Trophoblast cell (in vitro differentiated cells and primary cell): Measurements from ENCODE around the gene JCHAIN.
A peak's percentile ranks its signal among the peaks of the same experiment; 100 is the strongest.

Experiments used
- DNase-seq, 2 donors: peaks; one replicate each; pipeline ENCODE4 v3.0.0-alpha.2; 2016
- H2AFZ ChIP-seq: 2 replicates; pipeline ENCODE4 v1.6.1; 2013; ENCODE audit warnings: low read length, moderate library complexity, mild to moderate bottlenecking; ENCODE audit not compliant: insufficient read depth, poor library complexity
- H2AK5ac ChIP-seq: 2 replicates; pipeline ENCODE4 v1.6.1; 2013; ENCODE audit warnings: mild to moderate bottlenecking, low read length
- H2BK120ac ChIP-seq: 2 replicates; pipeline ENCODE4 v1.6.1; 2013; ENCODE audit warnings: low read length, mild to moderate bottlenecking, moderate library complexity; ENCODE audit not compliant: insufficient read depth, poor library complexity
- H2BK12ac ChIP-seq: 2 replicates; pipeline ENCODE4 v1.6.1; 2013; ENCODE audit warnings: mild to moderate bottlenecking, low read length, moderate library complexity
- H2BK5ac ChIP-seq: 2 replicates; pipeline ENCODE4 v1.6.1; 2013; ENCODE audit warnings: low read length, low read depth, moderate library complexity, mild to moderate bottlenecking; ENCODE audit not compliant: poor library complexity
- H3K14ac ChIP-seq: 2 replicates; pipeline ENCODE4 v1.6.1; 2013; ENCODE audit warnings: mild to moderate bottlenecking, low read length
- H3K18ac ChIP-seq: 2 replicates; pipeline ENCODE4 v1.6.1; 2013; ENCODE audit warnings: mild to moderate bottlenecking, low read length
- H3K23ac ChIP-seq: 2 replicates; pipeline ENCODE4 v1.6.1; 2013; ENCODE audit warnings: low read length
- H3K27ac ChIP-seq: 2 replicates; pipeline ENCODE4 v1.5.1; 2013; ENCODE audit warnings: low read depth, mild to moderate bottlenecking, inconsistent platforms, low read length, moderate library complexity
- H3K27me3 ChIP-seq: 2 replicates; pipeline ENCODE4 v1.6.1; 2013; ENCODE audit warnings: inconsistent platforms, mild to moderate bottlenecking, low read length, moderate library complexity; ENCODE audit not compliant: insufficient read depth
- H3K36me3 ChIP-seq, 2 experiments: 1 replicate in 1 of 2; 2 replicates in 1 of 2; pipeline ENCODE4 v1.6.1; 2013; ENCODE audit warnings: low read length in 2 of 2, mild to moderate bottlenecking in 2 of 2, moderate library complexity in 1 of 2; ENCODE audit not compliant: insufficient read depth in 2 of 2, control insufficient read depth in 1 of 2
- H3K4ac ChIP-seq: 2 replicates; pipeline ENCODE4 v1.6.1; 2013; ENCODE audit warnings: low read depth, mild to moderate bottlenecking, low read length, moderate library complexity
- H3K4me1 ChIP-seq, 2 experiments: 1 replicate in 1 of 2; 2 replicates in 1 of 2; pipeline ENCODE4 v1.6.1; 2013; ENCODE audit warnings: low read length in 2 of 2, mild to moderate bottlenecking in 2 of 2, moderate library complexity in 1 of 2; ENCODE audit not compliant: insufficient read depth in 2 of 2, control insufficient read depth in 1 of 2
- H3K4me2 ChIP-seq: 2 replicates; pipeline ENCODE4 v1.6.1; 2013; ENCODE audit warnings: inconsistent platforms, mild to moderate bottlenecking, low read length, moderate library complexity
- H3K4me3 ChIP-seq: 2 replicates; pipeline ENCODE4 v1.5.1; 2013; ENCODE audit warnings: mild to moderate bottlenecking, low read depth, low read length, inconsistent platforms
- H3K79me1 ChIP-seq: one replicate; pipeline ENCODE4 v1.6.1; 2013; ENCODE audit warnings: low read length
- H3K79me2 ChIP-seq: 2 replicates; pipeline ENCODE4 v1.6.1; 2013; ENCODE audit warnings: low read length, mild to moderate bottlenecking; ENCODE audit not compliant: control insufficient read depth, insufficient read depth, poor library complexity
- H3K9ac ChIP-seq: 2 replicates; pipeline ENCODE4 v1.6.1; 2013; ENCODE audit warnings: mild to moderate bottlenecking, low read length
- H3K9me3 ChIP-seq: 2 replicates; pipeline ENCODE4 v1.6.1; 2013; ENCODE audit warnings: low read depth, mild to moderate bottlenecking, control low read depth, inconsistent platforms, low read length; ENCODE audit not compliant: insufficient read depth
- H4K12ac ChIP-seq: 2 replicates; pipeline ENCODE4 v1.6.1; 2013; ENCODE audit warnings: low read depth, mild to moderate bottlenecking, low read length, moderate library complexity
- H4K8ac ChIP-seq: 2 replicates; pipeline ENCODE4 v1.6.1; 2013; ENCODE audit warnings: low read depth, mild to moderate bottlenecking, low read length, moderate library complexity
- H4K91ac ChIP-seq: one replicate; pipeline ENCODE4 v1.6.1; 2013; ENCODE audit warnings: low read depth, mild to moderate bottlenecking, low read length, moderate library complexity
- WGBS: extraction: QIAGEN DNeasy Blood & Tissue Kit; methylation state at CpG from one replicate; pipeline ENCODE4 v1.1.7; 2013; ENCODE audit warnings: missing lambda C conversion rate; ENCODE audit not compliant: insufficient read length, insufficient coverage; ENCODE audit errors: extremely low coverage; 5-methylcytosine and 5-hydroxymethylcytosine counted together

JCHAIN gene

GRCh38 chr4:70674731-70675130 is 8.4 kb upstream of the JCHAIN start:
- Histone ChIP-seq H3K27ac (no peak overlapping the region), H2AK5ac (no peak overlapping the region), H3K36me3 (no peaks in the 10 kb centered on the region), H2BK5ac (no peak overlapping the region), H4K8ac (no peak overlapping the region), H4K12ac (no peak overlapping the region), H3K4me1 (no peaks in the 10 kb centered on the region), H3K23ac (no peak overlapping the region), H3K27me3 (no peaks in the 10 kb centered on the region), H3K9ac (no peak overlapping the region), H2AFZ (no peak overlapping the region), H3K4me3 (no peak overlapping the region), H2BK12ac (no peak overlapping the region), H2BK120ac (no peak overlapping the region), H3K79me1 (no peaks in the 10 kb centered on the region), H3K9me3 (no peaks in the 10 kb centered on the region), H4K91ac (no peak overlapping the region), H3K4ac (no peak overlapping the region), H3K14ac (no peak overlapping the region), H3K4me2 (no peak overlapping the region), H3K79me2 (no peaks in the 10 kb centered on the region), H3K18ac (no peak overlapping the region)
- DNase-seq = no peak
- WGBS = no CpG with 5 or more reads among the region's 1 CpG

GRCh38 chr4:70674191-70674590 is 7.9 kb upstream of the JCHAIN start:
- H3K4me3 ChIP-seq = no peak overlapping the region
- H3K4me2 ChIP-seq = no peak overlapping the region
- H3K14ac ChIP-seq = no peak overlapping the region
- no peak overlapping the region for H4K12ac ChIP-seq
- H2BK120ac ChIP-seq = no peak overlapping the region
- H3K9ac ChIP-seq = no peak overlapping the region
- no peaks in the 10 kb centered on the region for H3K4me1 ChIP-seq
- H3K23ac ChIP-seq = no peak overlapping the region
- no peak overlapping the region for H2AFZ ChIP-seq
- H4K8ac ChIP-seq = no peak overlapping the region
- H3K79me2 ChIP-seq = no peaks in the 10 kb centered on the region
- H3K4ac ChIP-seq = no peak overlapping the region
- H4K91ac ChIP-seq = no peak overlapping the region
- no peak for DNase-seq
- no peaks in the 10 kb centered on the region for H3K27me3 ChIP-seq
- H3K18ac ChIP-seq = no peak overlapping the region
- no peaks in the 10 kb centered on the region for H3K36me3 ChIP-seq
- H2BK12ac ChIP-seq = no peak overlapping the region
- no peak overlapping the region for H2AK5ac ChIP-seq
- H3K79me1 ChIP-seq = no peaks in the 10 kb centered on the region
- H3K27ac ChIP-seq = no peak overlapping the region
- H3K9me3 ChIP-seq = no peaks in the 10 kb centered on the region
- no peak overlapping the region for H2BK5ac ChIP-seq

GRCh38 chr4:70671091-70671490 is 4.8 kb upstream of the JCHAIN start:
- H3K4me3 ChIP-seq = no peak overlapping the region
- no peak overlapping the region for H3K9ac ChIP-seq
- H3K36me3 ChIP-seq = no peaks in the 10 kb centered on the region
- H2AK5ac ChIP-seq = no peak overlapping the region
- no CpG with 5 or more reads among the region's 2 CpGs for WGBS
- H3K4me1 ChIP-seq = no peaks in the 10 kb centered on the region
- no peak overlapping the region for H2BK12ac ChIP-seq
- H3K4me2 ChIP-seq = no peak overlapping the region
- no peaks in the 10 kb centered on the region for H3K79me2 ChIP-seq
- H3K9me3 ChIP-seq = no peaks in the 10 kb centered on the region
- H3K79me1 ChIP-seq = no peaks in the 10 kb centered on the region
- no peaks in the 10 kb centered on the region for H3K27me3 ChIP-seq
- no peak overlapping the region for H2BK5ac ChIP-seq
- no peak overlapping the region for H3K4ac ChIP-seq
- H2BK120ac ChIP-seq = no peak overlapping the region
- H4K12ac ChIP-seq = no peak overlapping the region
- H3K27ac ChIP-seq = no peak overlapping the region
- H3K14ac ChIP-seq = no peak overlapping the region
- H4K8ac ChIP-seq = no peak overlapping the region
- no peak overlapping the region for H3K18ac ChIP-seq
- H3K23ac ChIP-seq = no peak overlapping the region
- H2AFZ ChIP-seq = no peak overlapping the region
- H4K91ac ChIP-seq = no peak overlapping the region
- no peak for DNase-seq

GRCh38 chr4:70670332-70671014 is 4.2 kb upstream of the JCHAIN start:
- H3K4me3 ChIP-seq = no peak overlapping the region
- no peak overlapping the region for H2AFZ ChIP-seq
- H2BK5ac ChIP-seq = no peak overlapping the region
- no CpG with 5 or more reads among the region's 5 CpGs for WGBS
- H4K91ac ChIP-seq = no peak overlapping the region
- H3K14ac ChIP-seq = no peak overlapping the region
- no peak overlapping the region for H2AK5ac ChIP-seq
- H2BK120ac ChIP-seq = no peak overlapping the region
- no peaks in the 10 kb centered on the region for H3K4me1 ChIP-seq
- no peaks in the 10 kb centered on the region for H3K9me3 ChIP-seq
- H3K4me2 ChIP-seq = no peak overlapping the region
- no peak overlapping the region for H2BK12ac ChIP-seq
- no peak overlapping the region for H4K8ac ChIP-seq
- H3K27me3 ChIP-seq = no peaks in the 10 kb centered on the region
- H3K23ac ChIP-seq = peak overlapping the region; percentile 61
- H4K12ac ChIP-seq = no peak overlapping the region
- H3K27ac ChIP-seq = no peak overlapping the region
- no peaks in the 10 kb centered on the region for H3K79me2 ChIP-seq
- H3K18ac ChIP-seq = no peak overlapping the region
- H3K4ac ChIP-seq = no peak overlapping the region
- no peak for DNase-seq
- no peaks in the 10 kb centered on the region for H3K79me1 ChIP-seq
- no peaks in the 10 kb centered on the region for H3K36me3 ChIP-seq
- no peak overlapping the region for H3K9ac ChIP-seq
